Right forelimb (tissue), 1 donor: ENCODE results near the gene ABHD3.
A peak's percentile ranks its signal among the peaks of the same experiment; 100 is the strongest.
"Not testable (repeated sequence)": the region's sequence is repeated elsewhere in the genome, so short reads cannot be mapped to it uniquely, and the experiment has no call there.

Experiments used
- DNase-seq: peaks from one replicate; pipeline ENCODE4 v3.0.0-alpha.2; 2018

The ABHD3 gene

DNA sequence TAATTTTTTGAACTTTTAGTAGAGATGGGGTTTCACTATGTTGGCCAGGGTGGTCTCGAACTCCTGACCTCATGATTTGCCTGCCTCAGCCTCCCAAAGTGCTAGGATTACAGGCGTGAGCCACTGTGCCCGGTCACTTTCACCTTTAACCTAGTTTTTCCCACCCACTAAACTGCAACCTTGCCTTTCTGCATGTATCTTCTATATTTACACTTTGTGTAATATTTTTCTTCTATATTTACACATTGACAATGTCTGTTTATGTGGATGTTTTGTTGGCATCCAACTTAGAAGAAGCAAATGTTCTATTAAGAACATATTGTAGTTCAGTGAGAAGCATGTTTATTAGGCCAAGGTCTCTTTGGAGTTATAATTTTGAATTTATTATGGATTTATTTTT lies 65.8 kb downstream of the ABHD3 start:
- DNase-seq: no peak

DNA sequence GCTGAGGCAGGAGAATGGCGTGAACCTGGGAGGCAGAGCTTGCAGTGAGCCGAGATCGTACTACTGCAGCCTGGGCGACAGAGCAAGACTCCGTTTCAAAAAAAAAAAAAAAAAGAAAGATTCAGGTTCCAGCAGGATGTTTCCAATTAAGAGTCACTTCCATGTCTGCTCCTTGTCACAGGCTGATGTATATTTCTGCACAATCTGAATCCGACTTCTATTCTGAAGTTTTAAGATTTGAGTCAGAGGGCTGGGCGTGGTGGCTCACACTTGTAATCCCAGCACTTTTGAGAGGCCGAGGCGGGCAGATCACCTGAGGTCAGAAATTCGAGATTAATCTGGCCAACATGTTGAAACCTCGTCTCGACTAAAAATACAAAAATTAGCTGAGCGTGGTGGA lies 67.8 kb downstream of the ABHD3 start:
- no peak for DNase-seq

DNA sequence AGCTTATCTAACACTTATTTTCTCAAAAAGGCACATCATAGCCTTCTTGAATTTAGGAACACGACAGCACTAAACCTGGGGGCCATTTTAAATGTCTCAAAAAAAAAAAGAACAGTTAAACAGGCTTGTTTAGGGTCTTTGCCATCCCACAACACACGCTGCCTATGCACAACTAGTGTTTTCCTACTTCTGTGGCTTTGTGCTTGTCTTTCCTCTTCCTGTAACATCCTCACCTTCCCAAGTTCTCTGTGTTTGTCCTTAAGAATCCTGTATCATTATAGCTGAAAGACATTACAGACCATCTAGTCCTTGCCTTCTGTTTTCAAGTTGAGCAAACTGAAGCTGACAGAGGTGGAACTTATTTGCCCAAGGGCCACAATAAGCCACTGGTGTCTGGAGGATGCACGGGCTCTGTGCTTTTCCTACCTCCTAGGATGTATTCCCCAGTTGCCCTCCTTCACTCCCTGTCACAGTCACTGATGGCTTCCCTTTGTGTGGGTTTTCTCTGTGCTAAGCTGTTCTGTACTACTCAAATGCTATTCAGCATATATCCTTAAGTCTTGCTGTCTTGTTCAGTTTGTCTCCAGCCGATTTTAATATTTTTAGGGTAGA lies 69.9 kb downstream of the ABHD3 start:
- no peak for DNase-seq

DNA sequence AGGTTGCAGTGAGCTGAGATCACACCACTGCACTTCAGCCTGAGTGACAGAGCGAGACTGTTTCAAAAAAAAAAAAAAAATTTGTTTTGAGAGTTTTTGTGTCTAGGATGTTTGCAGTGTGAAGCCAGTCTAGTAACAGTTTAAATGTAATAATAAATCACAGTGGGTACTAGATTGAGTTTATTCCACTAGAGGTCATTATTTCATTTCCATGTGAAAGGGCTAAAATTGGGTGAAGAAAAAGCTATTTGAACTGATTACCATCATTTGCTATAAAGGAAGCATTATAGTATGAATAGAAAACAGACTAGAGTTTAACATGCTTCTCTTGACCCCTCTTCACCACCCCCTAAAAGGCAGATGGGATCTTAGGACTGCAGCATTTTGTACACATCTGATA lies 72.2 kb downstream of the ABHD3 start:
- no peak for DNase-seq

DNA sequence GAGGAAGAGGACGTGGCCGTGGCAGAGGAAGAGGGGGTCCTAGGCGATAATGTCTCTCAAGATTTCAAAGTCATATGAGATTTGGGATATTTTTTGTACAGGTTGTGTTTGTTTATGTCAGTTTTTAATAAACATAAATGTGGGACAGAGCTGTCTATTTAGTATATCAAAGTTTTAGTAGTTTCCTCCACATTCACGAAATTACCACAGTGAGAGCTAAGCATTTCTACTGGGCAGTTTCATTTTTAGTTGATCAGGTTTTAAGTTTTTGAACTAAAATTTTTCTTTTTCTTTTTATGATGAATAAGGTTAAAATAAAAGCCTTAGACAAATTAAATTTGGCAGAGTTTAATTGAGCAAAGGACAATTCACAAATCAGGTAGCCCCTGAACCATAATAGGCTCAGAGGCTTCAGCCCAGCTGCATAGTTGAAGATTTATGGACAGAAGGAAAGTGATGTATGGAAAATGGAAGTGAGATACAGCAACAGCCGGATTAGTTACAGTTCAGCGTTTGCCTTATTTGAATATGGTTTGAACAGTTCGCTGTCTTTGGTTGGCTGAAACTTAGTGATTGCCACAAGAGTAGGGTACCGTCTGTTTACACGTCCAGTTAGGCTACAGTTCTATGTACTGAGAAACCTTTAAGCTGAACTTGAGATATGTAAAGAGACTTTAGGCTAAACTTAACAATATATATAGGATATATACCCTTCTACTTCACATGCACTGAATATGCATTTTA lies 75.3 kb downstream of the ABHD3 start:
- DNase-seq: no peak

DNA sequence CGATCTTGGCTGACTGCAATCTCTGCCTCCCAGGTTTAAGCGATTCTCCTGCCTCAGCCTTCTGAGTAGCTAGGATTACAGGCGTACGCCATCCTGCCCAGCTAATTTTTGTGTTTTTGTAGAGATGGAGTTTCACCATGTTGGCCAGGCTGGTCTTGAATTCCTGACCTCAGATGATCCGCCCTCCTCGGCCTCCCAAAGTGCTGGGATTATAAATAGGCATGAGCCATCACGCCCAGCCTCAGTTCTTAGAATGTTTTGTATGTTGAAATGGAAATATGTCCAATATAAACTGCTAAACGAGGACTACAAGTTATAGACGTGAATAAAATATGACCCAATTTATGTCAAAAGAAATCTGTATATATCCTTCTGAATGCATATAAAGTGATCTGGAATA lies 82.9 kb downstream of the ABHD3 start:
- DNase-seq: not testable (repeated sequence)

DNA sequence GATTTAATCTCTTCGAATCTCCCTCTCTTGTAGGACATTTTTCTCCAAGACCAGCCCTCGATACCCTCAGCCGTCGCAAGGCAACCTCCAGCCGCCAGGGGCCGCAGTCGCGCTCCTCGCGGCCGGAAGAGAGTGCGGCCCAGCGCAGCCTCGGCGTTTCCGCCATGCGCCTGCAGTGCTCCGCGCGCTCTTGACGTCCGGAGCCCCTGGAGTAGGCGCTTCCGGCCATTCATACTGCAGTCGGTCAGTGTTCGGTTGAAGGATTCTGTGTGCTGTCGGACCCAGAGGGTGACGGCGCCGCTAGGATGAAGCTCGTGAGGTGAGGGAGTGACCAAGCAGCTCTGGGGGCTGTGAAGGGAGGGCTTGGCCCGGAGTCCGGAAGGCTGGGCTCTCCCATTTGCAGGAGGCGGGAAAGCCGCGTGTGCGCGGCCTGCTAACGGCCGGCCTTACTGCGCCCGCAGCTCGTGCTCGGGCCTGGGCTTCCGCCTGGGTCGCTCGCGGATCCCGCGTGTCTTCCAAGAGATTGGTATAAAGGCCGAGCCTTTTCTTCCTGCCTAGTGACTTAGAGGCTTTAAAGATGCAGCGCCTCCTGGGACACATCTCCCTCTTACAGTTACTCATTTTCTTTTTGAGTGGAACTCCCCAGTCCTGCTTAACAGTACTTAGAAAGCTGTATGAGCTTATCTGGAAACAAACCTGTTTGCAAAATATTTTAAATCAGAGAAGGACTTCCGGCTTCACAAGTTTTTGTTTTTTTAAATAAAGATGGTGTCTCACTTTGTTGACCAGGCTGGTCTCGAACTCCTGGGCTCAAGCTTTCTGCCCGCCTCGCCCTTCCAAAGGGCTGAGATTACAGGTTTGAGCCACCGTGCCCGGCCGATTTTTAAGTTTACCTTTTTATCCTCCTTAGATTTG lies 92.2 kb downstream of the ABHD3 start, which contains the start of gene SNRPD1:
SNRPD1 (plus strand) TSS at position 190 of the 915 bp plus-strand sequence; CDS start at position 306, 116 bp downstream.
- DNase-seq: peak; percentile 95

DNA sequence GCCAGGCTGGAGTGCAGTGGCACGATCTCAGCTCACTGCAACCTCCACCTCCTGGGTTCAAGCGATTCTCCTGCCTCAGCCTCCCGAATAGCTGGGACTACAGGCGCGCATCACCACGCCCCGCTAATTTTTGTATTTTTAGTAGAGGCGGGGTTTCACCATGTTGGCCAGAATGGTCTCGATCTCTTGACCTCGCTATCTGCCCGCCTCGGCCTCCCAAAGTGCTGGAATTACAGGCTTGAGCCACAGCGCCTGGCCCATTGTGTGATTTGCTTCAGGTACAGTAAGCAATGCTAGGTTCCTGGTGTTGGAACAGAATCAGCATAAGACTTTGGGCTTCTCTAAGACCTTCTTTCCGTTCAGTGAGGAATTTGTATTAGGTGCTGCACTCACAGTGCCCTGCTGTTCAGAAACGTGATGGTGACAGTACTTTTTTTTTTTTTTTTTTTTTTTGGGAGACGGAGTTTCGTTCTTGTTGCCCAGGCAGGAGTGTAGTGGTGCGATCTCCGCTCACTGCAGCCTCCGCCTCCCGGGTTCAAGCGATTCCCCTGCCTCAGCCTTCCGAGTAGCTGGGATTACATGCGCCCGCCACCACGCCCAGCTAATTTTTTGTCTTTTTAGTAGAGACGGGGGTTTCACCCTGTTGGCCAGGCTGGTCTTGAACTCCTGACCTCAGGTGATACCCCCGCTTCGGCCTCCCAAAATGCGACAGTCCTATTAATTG lies 93.0 kb downstream of the ABHD3 start:
- DNase-seq: not testable (repeated sequence)

DNA sequence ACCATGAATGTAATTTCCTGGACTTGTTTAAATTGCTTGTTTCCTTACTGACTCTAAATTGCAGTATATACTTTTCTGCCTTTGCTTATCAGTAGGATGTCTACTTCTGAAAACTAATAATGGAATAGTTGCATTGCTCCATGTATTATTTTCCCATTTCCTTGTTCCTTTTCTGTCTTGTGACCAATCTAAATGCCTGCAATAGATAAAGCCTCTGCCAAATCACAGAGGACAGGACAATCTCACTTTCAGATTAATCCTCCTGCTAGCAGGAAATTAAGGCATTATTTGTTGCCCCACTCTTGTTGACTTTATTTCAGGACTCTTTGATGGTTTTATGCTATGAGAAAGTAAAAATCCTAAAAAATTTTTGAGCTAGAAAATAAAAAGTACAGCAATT lies 99.4 kb downstream of the ABHD3 start:
- no peak for DNase-seq

DNA sequence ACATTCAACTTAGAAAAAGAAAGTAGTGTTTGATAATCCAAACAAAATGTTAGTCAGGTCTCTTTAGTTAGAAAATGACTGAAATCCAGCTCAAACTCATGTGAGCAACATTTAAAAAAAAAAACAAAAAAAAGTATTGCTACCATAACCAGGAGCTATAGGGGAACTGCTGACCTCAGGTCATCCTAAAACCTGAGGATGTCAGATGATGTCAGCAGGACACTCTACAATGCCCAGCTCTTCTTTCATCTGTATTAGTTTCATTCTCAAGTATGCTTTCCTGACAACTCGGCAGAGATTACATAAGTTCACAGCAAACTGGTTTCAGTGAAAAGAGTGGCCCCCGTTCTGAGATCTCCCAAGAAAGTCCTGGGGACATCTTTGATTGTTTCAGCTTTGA lies 99.9 kb downstream of the ABHD3 start:
- no peak for DNase-seq

DNA sequence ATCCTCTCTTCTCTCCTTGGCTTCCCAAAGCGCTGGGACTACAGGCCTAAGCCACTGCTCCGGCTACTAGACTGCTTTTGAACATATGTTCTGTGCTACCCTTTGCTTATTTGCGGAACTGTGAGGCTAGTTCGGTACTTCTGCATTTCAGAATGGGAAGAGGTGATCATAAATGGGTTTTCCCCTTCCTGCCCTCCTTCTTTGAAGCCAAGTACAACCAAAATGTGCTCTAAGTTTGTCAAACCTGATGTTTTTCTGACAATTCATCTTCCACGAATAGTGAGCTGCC lies 102.3 kb downstream of the ABHD3 start:
- DNase-seq: no peak
